ENCODE measurements around the gene CFAP74.

CFAP74 gene

GRCh38 chr1:2021550-2021949 is 18.0 kb upstream of the CFAP74 start:
- DNase-seq (ENCODE audit: low spot score): no peak

GRCh38 chr1:2020310-2020655 is 16.7 kb upstream of the CFAP74 start:
- no peak for DNase-seq (ENCODE audit: low spot score)

- DNase-seq (ENCODE audit: low spot score): no peak
These were observed 16.2 kb upstream of the CFAP74 start for GRCh38 chr1:2019571-2020309.

- DNase-seq (ENCODE audit: low spot score): no peak
These were observed 15.6 kb upstream of the CFAP74 start, which contains the start of gene GABRD for GRCh38 chr1:2019172-2019543. TSS of gene GABRD (plus strand) at chr1:2019345. CDS start at chr1:2019424, 79 bp downstream.

- DNase-seq (ENCODE audit: low spot score): no peak
These were observed 14.9 kb upstream of the CFAP74 start for GRCh38 chr1:2018217-2019171.

GRCh38 chr1:2016123-2016522 is 12.5 kb upstream of the CFAP74 start:
- DNase-seq (ENCODE audit: low spot score): peak; percentile 11

- DNase-seq (ENCODE audit: low spot score): no peak
These were observed 11.5 kb upstream of the CFAP74 start for GRCh38 chr1:2014741-2015735.

- DNase-seq (ENCODE audit: low spot score): no peak
These were observed 10.6 kb upstream of the CFAP74 start for GRCh38 chr1:2014181-2014580.

GRCh38 chr1:2009101-2010053 is 5.8 kb upstream of the CFAP74 start:
- DNase-seq (ENCODE audit: low spot score): no peak

- DNase-seq (ENCODE audit: low spot score): no peak
These were observed 1.3 kb upstream of the CFAP74 start for GRCh38 chr1:2004856-2005255.

GRCh38 chr1:2001773-2002411 is 1.7 kb downstream of the CFAP74 start:
- no peak for DNase-seq (ENCODE audit: low spot score)

- no peak for DNase-seq (ENCODE audit: low spot score)
These were observed 2.7 kb downstream of the CFAP74 start for GRCh38 chr1:2000850-2001249.

- no peak for DNase-seq (ENCODE audit: low spot score)
These were observed 3.2 kb downstream of the CFAP74 start for GRCh38 chr1:2000432-2000831.

- DNase-seq (ENCODE audit: low spot score): no peak
These were observed 6.0 kb downstream of the CFAP74 start for GRCh38 chr1:1997576-1997975.

GRCh38 chr1:1996207-1996651 is 7.4 kb downstream of the CFAP74 start:
- DNase-seq (ENCODE audit: low spot score): peak; percentile 37

GRCh38 chr1:1994536-1994935 is 9.1 kb downstream of the CFAP74 start:
- DNase-seq (ENCODE audit: low spot score): no peak

GRCh38 chr1:1990222-1990621 is 13.4 kb downstream of the CFAP74 start:
- peak; percentile 11 for DNase-seq (ENCODE audit: low spot score)

- DNase-seq (ENCODE audit: low spot score): no peak
These were observed 13.8 kb downstream of the CFAP74 start for GRCh38 chr1:1989789-1990188.

GRCh38 chr1:1989102-1989542 is 14.5 kb downstream of the CFAP74 start:
- peak; percentile 2 for DNase-seq (ENCODE audit: low spot score)

All from globus pallidus (tissue), 1 donor.